GM19240 (cell line): Measurements from ENCODE around the gene CELA1.

ENCODE experiments used
- DNase-seq: peaks from one replicate; pipeline ENCODE4 v3.0.0; 2011; ENCODE audit warnings: low spot score; ENCODE audit not compliant: insufficient read length

The CELA1 gene

GRCh38 chr12:51374856-51375255, 28.4 kb upstream of the CELA1 start:
- no peak for DNase-seq

GRCh38 chr12:51374361-51374760, 27.9 kb upstream of the CELA1 start:
- no peak for DNase-seq

GRCh38 chr12:51373187-51373586, 26.7 kb upstream of the CELA1 start:
- no peak for DNase-seq

GRCh38 chr12:51372021-51372420, 25.5 kb upstream of the CELA1 start:
- DNase-seq, result no peak

- DNase-seq, result no peak
These were observed 24.9 kb upstream of the CELA1 start for GRCh38 chr12:51371295-51371953.

- no peak for DNase-seq
These were observed 24.2 kb upstream of the CELA1 start for GRCh38 chr12:51370667-51371066.

- no peak for DNase-seq
These were observed 23.1 kb upstream of the CELA1 start for GRCh38 chr12:51369581-51369980.

GRCh38 chr12:51368640-51369517, 22.4 kb upstream of the CELA1 start:
- peak; percentile 100 for DNase-seq

GRCh38 chr12:51365276-51365675, 18.8 kb upstream of the CELA1 start:
- DNase-seq, result no peak

GRCh38 chr12:51364001-51364400, 17.5 kb upstream of the CELA1 start:
- DNase-seq, result no peak

GRCh38 chr12:51362747-51363342, 16.4 kb upstream of the CELA1 start:
- no peak for DNase-seq

- no peak for DNase-seq
These were observed 15.8 kb upstream of the CELA1 start for GRCh38 chr12:51362307-51362706.

GRCh38 chr12:51361161-51362016, 14.9 kb upstream of the CELA1 start:
- DNase-seq, result no peak

GRCh38 chr12:51360315-51360714, 13.8 kb upstream of the CELA1 start:
- DNase-seq, result no peak

- DNase-seq, result no peak
These were observed 13.4 kb upstream of the CELA1 start for GRCh38 chr12:51359851-51360250.

- no peak for DNase-seq
These were observed 12.0 kb upstream of the CELA1 start for GRCh38 chr12:51358496-51358895.

GRCh38 chr12:51357374-51358047, 11.0 kb upstream of the CELA1 start:
- no peak for DNase-seq

- DNase-seq, result no peak
These were observed 5.5 kb upstream of the CELA1 start for GRCh38 chr12:51351913-51352532.

- DNase-seq, result no peak
These were observed 2.5 kb upstream of the CELA1 start for GRCh38 chr12:51349026-51349425.

GRCh38 chr12:51348116-51348515, 1.6 kb upstream of the CELA1 start:
- no peak for DNase-seq
